Cardiac muscle cell (in vitro differentiated cells and primary cell): ENCODE results near the gene TUT7. TPM values are rescaled to one million over a fixed set of nuclear protein-coding genes. Genes with fewer than 3 reads are reported as not detected.
"Not testable (repeated sequence)": the region's sequence is repeated elsewhere in the genome, so short reads cannot be mapped to it uniquely, and the experiment has no call there.

Experiments
- DNase-seq, 2 donors: peaks; one replicate each; pipeline versions ENCODE4 v3.0.0 to v3.0.0-alpha.2; 2010 to 2017; ENCODE audit warnings: low read depth in 1 of 2, low spot score in 1 of 2
- H3K27ac ChIP-seq: fragments of 200-600 bp; sonication (generic); 2 replicates; pipeline ENCODE4 v1.5.1; 2016
- H3K27me3 ChIP-seq: fragments of 200-600 bp; sonication (generic); 2 replicates; pipeline ENCODE4 v1.6.0; 2016; ENCODE audit warnings: control low read depth
- H3K36me3 ChIP-seq: fragments of 200-600 bp; sonication (generic); 2 replicates; pipeline ENCODE4 v1.5.1; 2016; ENCODE audit warnings: control low read depth
- H3K4me1 ChIP-seq: fragments of 200-600 bp; sonication (generic); 2 replicates; pipeline ENCODE4 v1.8.1; 2017; ENCODE audit warnings: low read depth, mild to moderate bottlenecking, mixed run types
- H3K4me3 ChIP-seq: fragments of 200-600 bp; sonication (generic); 2 replicates; pipeline ENCODE4 v1.5.1; 2016; ENCODE audit warnings: mild to moderate bottlenecking
- H3K9me3 ChIP-seq: fragments of 200-600 bp; sonication (generic); 2 replicates; pipeline ENCODE4 v1.5.1; 2017; ENCODE audit warnings: low read depth, mild to moderate bottlenecking, control low read depth
- polyA plus RNA-seq: library from polyadenylated mRNA; unstranded; fragments of >200 nt; fragmentation: Nextera tagmentation; extraction: Ambion mirVana; gene quantifications from 2 replicates; pipeline ENCODE4 v1.2.1, GENCODE V29; 2016
- total RNA-seq: library from RNA; depleted of rRNA; stranded (reverse); fragments of >200 nt; gene quantifications from 2 replicates; pipeline ENCODE4 v1.2.3, GENCODE V29; 2016
- TF ChIP-seq, protein P1 (sequence below): IDR thresholded peaks from 2 replicates; pipeline ENCODE4 v1.5.1; 2012; ENCODE audit warnings: low read depth, mild to moderate bottlenecking, low read length

TUT7 gene
- total RNA-seq (11.2 and 16.4 TPM in 2 replicates), polyA plus RNA-seq (9.4 and 10.3 TPM in 2 replicates)

DNA sequence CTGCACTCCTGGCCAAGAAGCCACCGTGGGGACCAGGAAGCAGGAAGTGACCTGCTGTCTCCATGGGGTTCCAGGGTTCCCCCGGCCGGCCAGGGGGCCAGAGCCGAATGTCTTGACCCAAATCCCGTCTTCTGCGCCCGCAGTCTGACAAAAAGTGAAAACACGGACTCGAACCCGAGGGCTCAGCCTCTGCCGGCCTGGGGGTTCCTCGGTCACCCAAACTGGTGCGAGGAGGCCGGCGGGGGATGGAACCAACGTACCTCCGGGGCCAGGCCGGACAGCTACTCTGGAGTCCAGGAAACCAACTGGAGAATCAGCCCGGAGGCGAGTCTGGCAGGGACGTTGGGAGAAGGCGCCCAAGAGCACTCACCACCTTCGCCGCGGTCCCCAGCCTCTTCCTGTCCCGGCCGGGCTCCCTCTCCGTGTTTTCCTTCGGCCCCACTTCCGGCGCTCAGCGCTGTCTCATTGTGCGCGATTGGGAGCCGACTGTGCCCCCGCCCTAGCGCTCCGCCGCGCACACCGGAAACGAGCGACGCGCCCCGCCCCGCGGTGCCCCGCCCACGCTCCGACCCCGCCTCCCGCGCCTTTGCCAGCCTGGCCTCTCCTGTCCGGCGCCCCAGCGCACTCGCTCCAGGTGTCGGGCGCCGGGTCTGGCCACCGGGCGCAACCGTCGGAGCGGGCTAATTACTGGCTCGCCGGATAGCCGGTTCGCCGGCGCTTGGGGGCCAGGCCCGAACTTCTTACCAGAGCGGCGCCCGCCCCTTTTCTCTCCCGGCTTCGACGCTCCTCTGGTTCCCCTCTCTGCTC is at the start of gene TUT7:
Gene TUT7, minus strand, starts transcription at position 400 of the 807 bp plus-strand sequence. CDS start 1,211 bp downstream, outside the sequence.
- H3K27me3 ChIP-seq, result no peaks in the 10 kb centered on the region
- H3K4me1 ChIP-seq, result peaks cover 10% of the 10 kb centered on the region
- H3K4me3 ChIP-seq, result peak within 1 kb of the TSS; percentile 92
- peak within 1 kb of the TSS; percentile 84 for H3K27ac ChIP-seq
- TF ChIP-seq, protein P1, sequence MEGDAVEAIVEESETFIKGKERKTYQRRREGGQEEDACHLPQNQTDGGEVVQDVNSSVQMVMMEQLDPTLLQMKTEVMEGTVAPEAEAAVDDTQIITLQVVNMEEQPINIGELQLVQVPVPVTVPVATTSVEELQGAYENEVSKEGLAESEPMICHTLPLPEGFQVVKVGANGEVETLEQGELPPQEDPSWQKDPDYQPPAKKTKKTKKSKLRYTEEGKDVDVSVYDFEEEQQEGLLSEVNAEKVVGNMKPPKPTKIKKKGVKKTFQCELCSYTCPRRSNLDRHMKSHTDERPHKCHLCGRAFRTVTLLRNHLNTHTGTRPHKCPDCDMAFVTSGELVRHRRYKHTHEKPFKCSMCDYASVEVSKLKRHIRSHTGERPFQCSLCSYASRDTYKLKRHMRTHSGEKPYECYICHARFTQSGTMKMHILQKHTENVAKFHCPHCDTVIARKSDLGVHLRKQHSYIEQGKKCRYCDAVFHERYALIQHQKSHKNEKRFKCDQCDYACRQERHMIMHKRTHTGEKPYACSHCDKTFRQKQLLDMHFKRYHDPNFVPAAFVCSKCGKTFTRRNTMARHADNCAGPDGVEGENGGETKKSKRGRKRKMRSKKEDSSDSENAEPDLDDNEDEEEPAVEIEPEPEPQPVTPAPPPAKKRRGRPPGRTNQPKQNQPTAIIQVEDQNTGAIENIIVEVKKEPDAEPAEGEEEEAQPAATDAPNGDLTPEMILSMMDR, result no peak
- DNase-seq, result peak; percentile 98
- H3K36me3 ChIP-seq, result peaks cover 4% of the 10 kb centered on the region
- no peaks in the 10 kb centered on the region for H3K9me3 ChIP-seq

DNA sequence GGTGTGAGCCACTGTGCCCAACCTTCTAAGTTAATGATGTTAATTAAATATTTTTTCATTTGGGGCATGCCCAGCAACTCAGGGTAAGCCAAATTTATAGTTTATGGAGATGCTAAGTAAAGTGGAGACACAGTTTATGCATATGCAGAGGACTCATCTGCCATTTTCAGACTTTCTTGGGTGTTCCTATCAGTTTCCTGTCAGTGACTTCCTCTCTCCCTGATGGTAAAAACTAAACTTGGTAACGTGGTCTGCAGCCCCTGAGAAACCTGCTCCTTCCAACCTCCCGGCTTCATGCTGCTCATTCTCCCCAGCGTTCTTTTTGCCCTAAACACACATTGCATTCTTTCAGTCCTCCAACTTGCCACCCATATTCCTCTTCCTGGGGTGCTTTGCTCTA is 48.4 kb upstream of the TUT7 start:
- Histone ChIP-seq H3K4me3 (no peak overlapping the region), H3K36me3 (no peaks in the 10 kb centered on the region), H3K27me3 (no peaks in the 10 kb centered on the region), H3K9me3 (no peaks in the 10 kb centered on the region), H3K27ac (no peak overlapping the region), H3K4me1 (peaks cover 5% of the 10 kb centered on the region)
- TF ChIP-seq, protein P1, result no peak
- DNase-seq, result no peak

DNA sequence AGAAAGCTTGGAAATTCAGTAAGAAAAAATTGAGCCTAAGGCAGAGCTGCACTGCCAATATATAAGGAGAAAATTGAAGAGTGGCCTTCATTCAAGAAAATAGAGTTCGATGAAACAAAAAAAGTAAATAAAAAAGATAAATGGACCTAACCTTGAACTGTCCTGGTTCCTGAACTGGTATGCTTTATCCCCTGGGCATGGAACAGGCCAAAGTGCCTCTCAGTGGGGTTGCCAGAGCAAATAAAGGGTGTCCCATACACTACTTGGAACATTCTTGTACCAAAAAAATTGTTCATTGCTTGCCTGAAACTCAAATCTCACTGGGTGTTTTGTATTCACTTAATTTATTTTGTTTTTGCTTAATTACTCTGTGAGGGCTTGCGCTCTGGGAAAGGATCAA is 42.2 kb upstream of the TUT7 start:
- TF ChIP-seq, protein P1, result no peak
- no peak overlapping the region for H3K27ac ChIP-seq
- H3K36me3 ChIP-seq, result no peaks in the 10 kb centered on the region
- no peaks in the 10 kb centered on the region for H3K4me1 ChIP-seq
- no peaks in the 10 kb centered on the region for H3K9me3 ChIP-seq
- DNase-seq, result no peak
- no peak overlapping the region for H3K4me3 ChIP-seq
- no peaks in the 10 kb centered on the region for H3K27me3 ChIP-seq

- not testable (repeated sequence) for H3K4me1 ChIP-seq, H3K4me3 ChIP-seq, DNase-seq, H3K36me3 ChIP-seq, H3K27me3 ChIP-seq, H3K9me3 ChIP-seq, H3K27ac ChIP-seq
These were observed 36.0 kb upstream of the TUT7 start for GRCh38 chr9:86390184-86390583.

- Histone ChIP-seq H3K4me1 (no peaks in the 10 kb centered on the region), H3K9me3 (no peaks in the 10 kb centered on the region), H3K27ac (no peak overlapping the region), H3K4me3 (no peak overlapping the region), H3K27me3 (no peaks in the 10 kb centered on the region), H3K36me3 (no peaks in the 10 kb centered on the region)
- DNase-seq, result no peak
- TF ChIP-seq, protein P1, result no peak
These were observed 35.4 kb upstream of the TUT7 start for GRCh38 chr9:86389628-86390027.

DNA sequence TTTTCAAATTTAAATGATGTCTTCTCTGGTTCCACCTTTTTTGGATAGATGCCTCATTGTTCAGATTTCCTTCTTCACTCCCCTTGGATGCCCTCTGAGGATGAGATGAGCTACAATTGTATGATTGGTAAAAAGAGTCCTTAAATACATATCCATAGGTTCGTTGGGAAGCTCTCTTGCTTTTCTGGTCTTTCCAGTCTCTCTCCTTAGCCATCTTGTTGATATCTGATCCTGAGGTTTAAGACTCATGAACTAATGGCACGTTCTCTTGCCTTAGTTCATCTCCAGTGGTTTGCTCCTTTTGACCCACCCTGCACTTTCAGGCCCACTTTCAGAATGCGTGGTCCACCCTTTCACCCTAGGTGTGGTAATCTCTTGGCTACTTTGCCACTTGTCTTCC is 33.2 kb upstream of the TUT7 start:
- Histone ChIP-seq H3K36me3 (no peaks in the 10 kb centered on the region), H3K27ac (no peak overlapping the region), H3K27me3 (no peaks in the 10 kb centered on the region), H3K4me3 (no peak overlapping the region), H3K9me3 (no peaks in the 10 kb centered on the region), H3K4me1 (no peaks in the 10 kb centered on the region)
- TF ChIP-seq, protein P1, result no peak
- DNase-seq, result no peak

DNA sequence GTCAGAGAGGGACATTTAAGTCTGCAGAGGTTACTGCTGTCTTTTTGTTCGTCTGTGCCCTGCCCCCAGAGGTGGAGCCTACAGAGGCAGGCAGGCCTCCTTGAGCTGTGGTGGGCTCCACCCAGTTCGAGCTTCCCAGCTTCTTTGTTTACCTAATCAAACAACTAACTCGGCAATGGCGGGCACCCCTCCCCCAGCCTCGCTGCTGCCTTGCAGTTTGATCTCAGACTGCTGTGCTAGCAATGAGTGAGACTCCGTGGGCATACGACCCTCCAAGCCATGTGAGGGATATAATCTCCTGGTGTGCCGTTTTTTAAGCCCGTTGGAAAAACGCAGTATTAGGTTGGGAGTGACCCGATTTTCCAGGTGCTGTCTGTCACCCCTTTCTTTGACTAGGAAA is 28.8 kb upstream of the TUT7 start:
- not testable (repeated sequence) for H3K4me3 ChIP-seq, H3K9me3 ChIP-seq, H3K27ac ChIP-seq, H3K27me3 ChIP-seq, H3K4me1 ChIP-seq, H3K36me3 ChIP-seq, DNase-seq
